K562 (cell line): ENCODE results near the gene DISC1. TPM values are rescaled to one million over a fixed set of nuclear protein-coding genes. Genes with fewer than 3 reads are reported as not detected.

Experiments
- ATAC-seq: fragments of 200-7000 bp; cut with Tn5 transposase; 3 replicates; pipeline ENCODE4 v1.9.1; 2020; ENCODE audit warnings: moderate library complexity
- BruUV-seq: library from RNA; stranded (reverse); fragments of 400-500 nt; replicated peaks from 2 replicates; lab custom pipeline; 2021; lab: Mats Ljungman, UMichigan
- CTCF ChIA-PET: fragments of 300-600 bp; formaldehyde crosslinking; extraction: SDS; loops from one replicate; lab custom pipeline; 2021; ENCODE audit warnings: low intra/inter-chr PET ratio; lab: Yijun Ruan, JAX
- POLR2A ChIA-PET: fragments of 300-600, 350-650 bp; sonication (Branson Sonifier 250); formaldehyde crosslinking; extraction: SDS; loops from one replicate; lab custom pipeline; 2021; ENCODE audit warnings: antibody characterized with exemption, inconsistent platforms; lab: Yijun Ruan, JAX
- DNase-seq, 4 experiments: peaks; one replicate each; pipeline versions ENCODE4 v3.0.0 to v3.0.0-alpha.2; 2011 to 2018; ENCODE audit warnings: low spot score in 3 of 4, mixed read lengths in 3 of 4; ENCODE audit errors: extremely low read depth in 1 of 4
- FAIRE-seq: peaks from 2 replicates; lab custom pipeline; 2011; peaks lifted over from hg19 to GRCh38; lab: Jason Lieb, UNC
- H2AFZ ChIP-seq: 2 replicates; pipeline ENCODE4 v1.6.0; 2011; ENCODE audit warnings: low read depth, low read length, control low read depth, inconsistent platforms
- H3K27ac ChIP-seq: fragments of 200-600 bp; 3 replicates; pipeline ENCODE4 v1.8.0; 2011; ENCODE audit warnings: low read depth, mild to moderate bottlenecking, control low read depth, inconsistent platforms, low read length, moderate library complexity, mixed read lengths; ENCODE audit errors: extremely low read depth
- H3K27me3 ChIP-seq, 2 experiments: fragments of 300-600 bp in 1 of 2; 2 replicates in 1 of 2; 3 replicates in 1 of 2; pipeline versions ENCODE4 v1.6.0 to v1.8.0; 2011; ENCODE audit warnings: inconsistent platforms in 2 of 2, low read length in 2 of 2, mild to moderate bottlenecking in 1 of 2, mixed read lengths in 1 of 2, moderate library complexity in 1 of 2; ENCODE audit not compliant: control insufficient read depth in 2 of 2, insufficient read depth in 2 of 2
- H3K36me3 ChIP-seq: fragments of 300-600 bp; 3 replicates; pipeline ENCODE4 v1.8.0; 2011; ENCODE audit warnings: mild to moderate bottlenecking, low read length, inconsistent platforms; ENCODE audit not compliant: control insufficient read depth, insufficient read depth
- H3K4me1 ChIP-seq, 2 experiments: fragments of 200-600 bp in 1 of 2; replicated peaks in 1 of 2; 2 replicates in 1 of 2; 3 replicates in 1 of 2; pipeline versions ENCODE4 v1.5.1 to v1.8.0; 2011; ENCODE audit warnings: inconsistent platforms in 2 of 2, low read length in 2 of 2, mild to moderate bottlenecking in 1 of 2, mixed read lengths in 1 of 2, moderate library complexity in 1 of 2; ENCODE audit not compliant: control insufficient read depth in 2 of 2, insufficient read depth in 2 of 2
- H3K4me2 ChIP-seq: 2 replicates; pipeline ENCODE4 v1.6.1; 2011; ENCODE audit warnings: low read length, control low read depth, inconsistent platforms, mixed read lengths; ENCODE audit not compliant: insufficient read depth
- H3K4me3 ChIP-seq: fragments of 200-600 bp; sonication (generic), shearing (Covaris generic); 2 replicates; pipeline ENCODE4 v1.5.1; 2016; ENCODE audit warnings: control low read depth, inconsistent platforms
- H3K79me2 ChIP-seq: fragments of 200-600 bp; 3 replicates; pipeline ENCODE4 v1.8.0; 2011; ENCODE audit warnings: low read length, inconsistent platforms; ENCODE audit not compliant: control insufficient read depth, insufficient read depth
- H3K9ac ChIP-seq, 2 experiments: 2 replicates each; pipeline versions ENCODE4 v1.6.0 to v1.6.1; 2011; ENCODE audit warnings: low read depth in 2 of 2, low read length in 2 of 2, control low read depth in 1 of 2, inconsistent platforms in 1 of 2, mild to moderate bottlenecking in 1 of 2, mixed read lengths in 1 of 2; ENCODE audit not compliant: insufficient read depth in 1 of 2
- H3K9me1 ChIP-seq: one replicate; pipeline ENCODE4 v1.6.0; 2011; ENCODE audit warnings: inconsistent platforms, mild to moderate bottlenecking, low read length, moderate library complexity; ENCODE audit not compliant: control insufficient read depth, insufficient read depth
- H3K9me3 ChIP-seq: replicated peaks from 2 replicates; pipeline ENCODE4 v1.5.1; 2011; ENCODE audit warnings: low read depth, low read length, inconsistent platforms; ENCODE audit not compliant: control insufficient read depth, insufficient read depth
- H4K20me1 ChIP-seq: replicated peaks from 2 replicates; pipeline ENCODE4 v1.6.1; 2011; ENCODE audit warnings: low read length, inconsistent platforms, mixed read lengths; ENCODE audit not compliant: control insufficient read depth, insufficient read depth
- BRF1 ChIP-seq: IDR thresholded peaks from 3 replicates; pipeline ENCODE4 v1.6.1; 2011; ENCODE audit warnings: borderline replicate concordance, mild to moderate bottlenecking; ENCODE audit not compliant: insufficient read length; ENCODE audit errors: extremely low read depth
- CSDE1 ChIP-seq, 2 experiments: fragments of 450-650 bp; IDR thresholded peaks; 2 replicates each; pipeline ENCODE4 v1.6.1; 2016; ENCODE audit warnings: mild to moderate bottlenecking in 1 of 2
- HEY1 ChIP-seq: fragments of 250-450 bp; sonication (Bioruptor Pico); IDR thresholded peaks from 2 replicates; pipeline ENCODE4 v1.5.0; 2020; ENCODE audit warnings: mild to moderate bottlenecking, moderate library complexity, borderline replicate concordance
- KAT2B ChIP-seq: IDR thresholded peaks from one replicate; pipeline ENCODE4 v1.6.1; 2012; ENCODE audit warnings: low read depth, mild to moderate bottlenecking, control low read depth, inconsistent platforms, low read length, moderate library complexity
- KDM1A ChIP-seq, 2 experiments: fragments of 450-650 bp; IDR thresholded peaks; 2 replicates each; pipeline ENCODE4 v1.6.1; 2016; ENCODE audit warnings: mild to moderate bottlenecking in 2 of 2
- NBN ChIP-seq: fragments of 450-650 bp; IDR thresholded peaks from 2 replicates; pipeline ENCODE4 v1.6.1; 2016; ENCODE audit warnings: low read depth, mild to moderate bottlenecking
- PHB ChIP-seq: fragments of 250-450 bp; sonication (Bioruptor Pico); IDR thresholded peaks from 2 replicates; pipeline ENCODE4 v1.5.0; 2021
- RBM39 ChIP-seq: fragments of 200-400 bp; formaldehyde crosslinking; optimal IDR thresholded peaks from 2 replicates; pipeline ENCODE3; 2018; ENCODE audit warnings: low read depth, low read length
- THRAP3 ChIP-seq: fragments of 450-650 bp; IDR thresholded peaks from 2 replicates; pipeline ENCODE4 v1.6.1; 2016; ENCODE audit warnings: mild to moderate bottlenecking, inconsistent platforms, borderline replicate concordance
- TSC22D4 ChIP-seq: fragments of 450-650 bp; IDR thresholded peaks from 2 replicates; pipeline ENCODE4 v1.6.1; 2016; ENCODE audit warnings: missing genetic modification characterization, missing biosample characterization, control low read depth
- ZBTB33 ChIP-seq: sonication (generic); formaldehyde crosslinking; IDR thresholded peaks from 2 replicates; pipeline ENCODE4 v1.8.1; 2023; ENCODE audit warnings: mild to moderate bottlenecking, missing genetic modification reagents
- ZNF668 ChIP-seq: fragments of 250-450 bp; sonication (Bioruptor Pico); IDR thresholded peaks from 2 replicates; pipeline ENCODE4 v1.8.0; 2022; ENCODE audit warnings: mild to moderate bottlenecking, inconsistent platforms
- in situ Hi-C: fragments of 300-500 bp; cut with MboI; formaldehyde crosslinking; loops from 4 replicates; pipeline ENCODE4 v1.15.0; 2018; ENCODE audit warnings: inconsistent platforms, mixed read lengths
- intact Hi-C: fragments of 100-400 bp; cut with micrococcal nuclease; formaldehyde crosslinking; loops from 2 replicates; pipeline ENCODE4 v1.14.2; 2022
- polyA plus RNA-seq, 8 experiments: library from polyadenylated mRNA; depleted of rRNA in 4 of 8; stranded (reverse) in 5 of 8; unstranded in 3 of 8; fragments of >200 nt; fragmentation: Nextera tagmentation in 2 of 8; fragmentation: Illumina TruSeq in 1 of 8; extraction: Ambion mirVana in 2 of 8; extraction: Trizol in 1 of 8; gene quantifications; 2 replicates each; pipeline versions ENCODE4 v1.2.1 to v1.2.3, GENCODE V29; 2011 to 2014; ENCODE audit warnings: inconsistent platforms in 1 of 8, missing spikeins in 1 of 8
- total RNA-seq, 7 experiments: library from RNA; depleted of rRNA in 6 of 7; stranded (reverse); fragments of >200 nt in 6 of 7; fragmentation: Illumina TruSeq in 2 of 7; extraction: Trizol in 2 of 7; gene quantifications; 2 replicates each; pipeline versions ENCODE4 v1.2.1 to v1.2.3, GENCODE V29; 2011 to 2021; ENCODE audit warnings: low replicate concordance in 1 of 7

DISC1 gene
- total and polyA plus RNA-seq, 9 of the 15 experiments (the other 6 are each of a cell fraction or from before 2014, with no cell fraction given) = 0.01 to 0.11 (median 0.08) TPM; not detected in 1

GRCh38 chr1:231733063-231733462 is 106.5 kb downstream of the DISC1 start:
- Histone ChIP-seq H3K4me2 (no peak overlapping the region), H3K79me2 (no peaks in the 10 kb centered on the region), H3K9me1 (no peaks in the 10 kb centered on the region), H4K20me1 (no peaks in the 10 kb centered on the region), H2AFZ (no peak overlapping the region)
- intact Hi-C loops (no loop called here), in situ Hi-C loops (loop anchor here (25.0 kb wide), 1 partner anchor 1504 kb away; no protein-coding TSS in a partner anchor)
- DNase-seq = no peak
- ChIA-PET CTCF (no interaction called here), POLR2A (no interaction called here)
- ATAC-seq = no peak
- TF ChIP-seq THRAP3 (no peak), RBM39 (no peak), NBN (no peak), TSC22D4 (tag) (no peak), ZBTB33 (CRISPR knock-in tag) (no peak), KAT2B (no peak), CSDE1 (IDR thresholded peaks at IDR 0.05) (no peak), BRF1 (no peak), ZNF668 (CRISPR knock-in tag) (no peak), HEY1 (CRISPR knock-in tag) (no peak), PHB (CRISPR knock-in tag) (no peak), KDM1A (IDR thresholded peaks at IDR 0.05) (no peak)
- TF ChIP-seq, all 486 proteins: peak for 0
- Histone ChIP-seq H3K36me3 (no peaks in the 10 kb centered on the region), H3K4me3 (no peak overlapping the region), H3K27ac (no peak overlapping the region), H3K9me3 (no peaks in the 10 kb centered on the region), H3K4me1 (no peaks in the 10 kb centered on the region), H3K27me3 (no peaks in the 10 kb centered on the region), H3K9ac (no peak overlapping the region)
- FAIRE-seq = no peak
- no TSS peak for BruUV-seq
